ENCODE measurements around the gene DOCK2. TPM values are rescaled to one million over a fixed set of nuclear protein-coding genes. Genes with fewer than 3 reads are reported as not detected.

The DOCK2 gene
- polyA plus RNA-seq, 2 of the 4 experiments (the other 2 are of a cell fraction) = 2.1 to 4.6 TPM

- ATAC-seq (no peak), FAIRE-seq (no peak)
- H3K27ac ChIP-seq = peak overlapping the region; percentile 30 to 79; a peak in 5 of 6 replicates
Observed at GRCh38 chr5:169628892-169629291, 8.2 kb upstream of the DOCK2 start.

GRCh38 chr5:169629847-169630548 lies 7.1 kb upstream of the DOCK2 start:
- Histone ChIP-seq H3K9me3 (peaks cover 6% of the 10 kb centered on the region), H3K27ac (peak overlapping the region; percentile 59 to 79), H3K4me3 (no peak overlapping the region), H3K4me2 (peak overlapping the region; percentile 52), H3K4me1 (peaks cover 49% of the 10 kb centered on the region)
- 30% methylated on average over 6 of the region's 6 CpGs for WGBS (ENCODE audit: missing lambda C conversion rate)
- ATAC-seq (peak; percentile 96), FAIRE-seq (no peak), DNase-seq (ENCODE audit: low read depth in 1 of 2, low spot score in 1 of 2) (peak; percentile 57 to 83)
- ChIA-PET CTCF (interaction anchor here (0.8 to 1.4 kb wide), 4 partner anchors 64 to 643 kb away, joined by 3 read pairs; partner anchors contain the start of gene INSYN2B), POLR2A (no interaction called here)
- TF ChIP-seq, protein P1, sequence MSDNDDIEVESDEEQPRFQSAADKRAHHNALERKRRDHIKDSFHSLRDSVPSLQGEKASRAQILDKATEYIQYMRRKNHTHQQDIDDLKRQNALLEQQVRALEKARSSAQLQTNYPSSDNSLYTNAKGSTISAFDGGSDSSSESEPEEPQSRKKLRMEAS (IDR thresholded peaks at IDR 0.05) = peak; percentile 39; the same call in 1 of the 2 replicates
- TF ChIP-seq HEYL (CRISPR knock-in tag; IDR thresholded peaks at IDR 0.05) (no peak), JUN (IDR thresholded peaks at IDR 0.05) (peak; percentile 31 to 45; a peak in 1 of 5 replicates), JUNB (IDR thresholded peaks at IDR 0.05) (peak; percentile 48), TFCP2L1 (CRISPR knock-in tag; IDR thresholded peaks at IDR 0.05) (no peak), RAD21 (conservative IDR thresholded peaks at IDR 0.05 in 1 of 2, IDR thresholded peaks at IDR 0.05 in 1 of 2) (peak in 1 of 2 experiments; percentile 18; a peak in 1 of 5 replicates), GATA3 (IDR thresholded peaks at IDR 0.05; ENCODE audit: borderline replicate concordance) (peak; percentile 68; the same call in 1 of the 2 replicates), EP300 (IDR thresholded peaks at IDR 0.05) (peak in 1 of 2 experiments; percentile 37; a peak in 1 of 5 replicates), SMC3 (IDR thresholded peaks at IDR 0.05) (0 out of 3 replicates have a peak, but pooled peaks have one; percentile 11), ZSCAN20 (CRISPR knock-in tag; IDR thresholded peaks at IDR 0.05) (no peak), FOSL2 (IDR thresholded peaks at IDR 0.05) (peak; percentile 56), FOSL2 (CRISPR knock-in tag; IDR thresholded peaks at IDR 0.05) (peak; percentile 73), ELK1 (IDR thresholded peaks at IDR 0.05; ENCODE audit: low read depth, low read length) (no peak), MAFK (IDR thresholded peaks at IDR 0.05; ENCODE audit: partially characterized antibody) (peak; percentile 67), EHMT2 (IDR thresholded peaks at IDR 0.05; ENCODE audit: low read depth) (no peak)

More at GRCh38 chr5:169628892-169629291, 8.2 kb upstream of the DOCK2 start:
- Histone ChIP-seq H3K4me3 (no peak overlapping the region), H3K9me3 (no peaks in the 10 kb centered on the region; the same call in 2 of the 3 replicates), H3K4me2 (no peak overlapping the region), H3K4me1 (peaks cover 49% of the 10 kb centered on the region)
- no peak for DNase-seq (ENCODE audit: low read depth in 1 of 2, low spot score in 1 of 2)
- TF ChIP-seq FOSL2 (IDR thresholded peaks at IDR 0.05) (no peak), FOSL2 (CRISPR knock-in tag; IDR thresholded peaks at IDR 0.05) (no peak), CHD4 (IDR thresholded peaks at IDR 0.05; ENCODE audit: borderline replicate concordance) (no peak), SREBF2 (IDR thresholded peaks at IDR 0.05) (no peak), ZNF302 (CRISPR knock-in tag; IDR thresholded peaks at IDR 0.05) (no peak), HMGXB4 (CRISPR knock-in tag; IDR thresholded peaks at IDR 0.05; ENCODE audit: borderline replicate concordance) (no peak), RNF2 (IDR thresholded peaks at IDR 0.05; ENCODE audit: borderline replicate concordance, low read depth) (no peak), ZSCAN20 (CRISPR knock-in tag; IDR thresholded peaks at IDR 0.05) (no peak), ESRRA (IDR thresholded peaks at IDR 0.05; ENCODE audit: borderline replicate concordance, low read length) (no peak), MYC (IDR thresholded peaks at IDR 0.05; ENCODE audit: borderline replicate concordance, low read length) (no peak), MAZ (IDR thresholded peaks at IDR 0.05; ENCODE audit: borderline replicate concordance, low read depth, low read length) (no peak), TP53 (CRISPR knock-in tag; IDR thresholded peaks at IDR 0.05) (no peak), FOXS1 (CRISPR knock-in tag; IDR thresholded peaks at IDR 0.05) (no peak), HOXB5 (CRISPR knock-in tag; IDR thresholded peaks at IDR 0.05) (no peak)
- TF ChIP-seq, protein P2, sequence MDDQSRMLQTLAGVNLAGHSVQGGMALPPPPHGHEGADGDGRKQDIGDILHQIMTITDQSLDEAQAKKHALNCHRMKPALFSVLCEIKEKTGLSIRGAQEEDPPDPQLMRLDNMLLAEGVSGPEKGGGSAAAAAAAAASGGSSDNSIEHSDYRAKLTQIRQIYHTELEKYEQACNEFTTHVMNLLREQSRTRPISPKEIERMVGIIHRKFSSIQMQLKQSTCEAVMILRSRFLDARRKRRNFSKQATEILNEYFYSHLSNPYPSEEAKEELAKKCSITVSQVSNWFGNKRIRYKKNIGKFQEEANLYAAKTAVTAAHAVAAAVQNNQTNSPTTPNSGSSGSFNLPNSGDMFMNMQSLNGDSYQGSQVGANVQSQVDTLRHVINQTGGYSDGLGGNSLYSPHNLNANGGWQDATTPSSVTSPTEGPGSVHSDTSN (IDR thresholded peaks at IDR 0.05) = no peak
- POLR2A ChIA-PET = no interaction called here
- CTCF ChIA-PET = no interaction called here
- WGBS (ENCODE audit: missing lambda C conversion rate) = 79% methylated on average over 2 of the region's 2 CpGs

Measured in A549 (cell line).